ENCODE results near the gene PDE6D.

PDE6D gene

DNA sequence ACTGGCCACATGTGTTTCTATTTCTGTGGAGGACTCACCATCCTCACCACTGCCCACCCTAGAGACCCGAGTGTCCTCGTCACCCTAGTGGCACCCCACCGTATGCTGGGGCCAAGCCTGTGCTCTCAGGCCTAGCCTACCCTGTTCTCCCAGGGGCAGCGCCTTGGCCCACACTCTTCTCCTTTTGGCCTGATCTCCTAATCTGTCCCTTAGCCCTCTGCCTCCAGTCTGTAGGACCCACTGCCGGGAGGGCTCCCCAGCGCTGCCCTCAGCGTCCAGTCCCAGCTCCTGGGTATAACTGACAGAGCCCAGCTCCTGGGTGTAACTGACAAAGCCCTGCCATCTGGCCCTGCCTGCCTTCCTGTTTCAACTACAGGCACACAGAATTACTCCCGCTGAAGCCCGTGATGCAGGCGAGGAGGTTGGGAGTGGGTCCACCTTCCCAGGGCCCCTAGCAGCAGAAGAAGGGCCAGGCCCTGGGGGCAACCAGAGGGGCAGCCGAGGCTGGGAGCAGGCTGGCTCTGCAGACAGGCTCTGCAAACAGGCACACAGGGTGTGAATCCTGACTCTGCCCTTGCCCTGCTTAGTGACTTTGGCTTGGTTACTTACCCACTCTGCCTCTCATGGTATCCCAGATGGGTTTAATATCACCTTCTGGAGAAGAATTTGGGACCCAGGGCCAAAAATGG is 98.3 kb downstream of the PDE6D start:
- H3K27me3 ChIP-seq (replicated peaks; ENCODE audit: control insufficient read depth, insufficient read depth, low read length, poor library complexity, severe bottlenecking) = peaks cover 4% of the 10 kb centered on the region
- H3K4me3 ChIP-seq (ENCODE audit: insufficient read depth, low read depth, low read length, poor library complexity, severe bottlenecking) = no peak overlapping the region
- no peak overlapping the region for H3K27ac ChIP-seq (ENCODE audit: insufficient read depth, low read length, poor library complexity, severe bottlenecking)
- no peaks in the 10 kb centered on the region for H3K36me3 ChIP-seq (ENCODE audit: control insufficient read depth, insufficient read depth, low read length)
- no peaks in the 10 kb centered on the region for H3K4me1 ChIP-seq (ENCODE audit: control insufficient read depth, insufficient read depth, low read length, poor library complexity, severe bottlenecking)
- no peak for DNase-seq
- H3K9me3 ChIP-seq (ENCODE audit: control insufficient read depth, low read length) = no peaks in the 10 kb centered on the region

Data from effector memory CD4-positive, alpha-beta T cell (primary cell).